ENCODE results near the gene SHROOM4.

SHROOM4 gene

GRCh38 chrX:50769389-50770063 lies 44.5 kb downstream of the SHROOM4 start:
- Mint-ChIP-seq H3K27ac (no peak overlapping the region), H3K27me3 (peaks cover 10 to 15% of the 10 kb centered on the region in 2 donors), H3K4me1 (ENCODE audit: low read depth in 2 of 2) (no peaks in the 10 kb centered on the region), H3K36me3 (ENCODE audit: insufficient read depth) (no peaks in the 10 kb centered on the region), H3K9me3 (no peaks in the 10 kb centered on the region), H3K4me3 (no peak overlapping the region)
- no peak for ATAC-seq (replicated peaks)
- no peak for DNase-seq

- no peaks in the 10 kb centered on the region for H3K36me3 Mint-ChIP-seq (ENCODE audit: insufficient read depth)
- H3K27ac Mint-ChIP-seq, result no peak overlapping the region
- H3K27me3 Mint-ChIP-seq, result peaks cover 14 to 19% of the 10 kb centered on the region in 2 donors
- no peak overlapping the region for H3K4me3 Mint-ChIP-seq
- ATAC-seq (replicated peaks) (no peak), DNase-seq (no peak)
- H3K9me3 Mint-ChIP-seq, result no peaks in the 10 kb centered on the region
- no peaks in the 10 kb centered on the region for H3K4me1 Mint-ChIP-seq (ENCODE audit: low read depth in 2 of 2)
Observed at GRCh38 chrX:50768801-50769200, 45.2 kb downstream of the SHROOM4 start.

DNA sequence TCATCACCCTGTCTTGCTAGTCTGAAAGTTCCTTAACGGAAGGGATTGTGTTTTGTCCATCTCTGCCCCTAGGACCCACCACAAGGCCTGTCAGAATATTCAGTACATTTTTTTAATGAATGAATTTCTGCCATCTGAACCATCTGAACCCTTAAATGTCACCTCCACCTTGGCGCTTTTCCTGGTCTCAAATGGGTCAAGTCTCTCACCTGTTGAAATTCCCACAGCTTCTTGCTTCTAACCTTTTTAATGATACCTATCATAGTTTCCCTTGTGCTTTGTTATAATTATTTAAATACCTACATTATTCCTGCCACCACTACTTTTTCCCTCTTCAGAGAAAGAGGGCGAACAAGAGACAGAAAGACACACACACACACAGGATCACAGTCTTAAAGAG lies 48.0 kb downstream of the SHROOM4 start:
- Mint-ChIP-seq H3K27me3 (peaks cover 20 to 21% of the 10 kb centered on the region in 2 donors), H3K27ac (no peak overlapping the region), H3K36me3 (ENCODE audit: insufficient read depth) (no peaks in the 10 kb centered on the region), H3K4me1 (ENCODE audit: low read depth in 2 of 2) (no peaks in the 10 kb centered on the region), H3K4me3 (no peak overlapping the region), H3K9me3 (no peaks in the 10 kb centered on the region)
- ATAC-seq (replicated peaks), result no peak
- DNase-seq, result no peak

DNA sequence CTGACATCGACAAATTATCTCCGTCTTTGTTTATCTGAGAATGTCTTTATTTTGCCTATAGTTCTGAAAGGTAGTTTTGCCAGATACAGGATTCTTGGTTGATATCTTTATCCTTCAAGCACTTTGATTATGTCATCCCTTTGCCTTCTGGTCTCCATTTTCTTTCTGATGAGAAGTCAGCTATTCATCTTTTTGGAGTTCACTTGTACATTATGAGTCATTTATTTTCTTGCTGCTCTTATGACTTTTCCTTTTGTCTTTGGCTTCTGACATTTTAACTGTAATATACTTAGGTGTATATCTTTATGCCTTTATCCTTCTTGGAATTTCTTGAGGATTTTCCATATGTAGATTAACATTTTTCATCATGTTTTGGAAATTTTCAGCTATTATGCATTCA lies 51.4 kb downstream of the SHROOM4 start:
- no peaks in the 10 kb centered on the region for H3K4me1 Mint-ChIP-seq (ENCODE audit: low read depth in 2 of 2)
- no peaks in the 10 kb centered on the region for H3K36me3 Mint-ChIP-seq (ENCODE audit: insufficient read depth)
- no peak overlapping the region for H3K4me3 Mint-ChIP-seq
- DNase-seq (no peak), ATAC-seq (replicated peaks) (no peak)
- H3K27ac Mint-ChIP-seq, result no peak overlapping the region
- peaks cover 20 to 21% of the 10 kb centered on the region in 2 donors for H3K27me3 Mint-ChIP-seq
- H3K9me3 Mint-ChIP-seq, result no peaks in the 10 kb centered on the region

- no peak overlapping the region for H3K27ac Mint-ChIP-seq
- DNase-seq, result no peak
- H3K4me3 Mint-ChIP-seq, result no peak overlapping the region
- ATAC-seq (replicated peaks), result no peak
- no peaks in the 10 kb centered on the region for H3K9me3 Mint-ChIP-seq
- H3K4me1 Mint-ChIP-seq (ENCODE audit: low read depth in 2 of 2), result no peaks in the 10 kb centered on the region
- no peaks in the 10 kb centered on the region for H3K27me3 Mint-ChIP-seq
- H3K36me3 Mint-ChIP-seq (ENCODE audit: insufficient read depth), result no peaks in the 10 kb centered on the region
Observed at GRCh38 chrX:50756276-50756675, 57.7 kb downstream of the SHROOM4 start.

GRCh38 chrX:50751091-50751490 lies 62.9 kb downstream of the SHROOM4 start:
- DNase-seq, result no peak
- Mint-ChIP-seq H3K9me3 (no peaks in the 10 kb centered on the region), H3K36me3 (ENCODE audit: insufficient read depth) (peaks cover 4% of the 10 kb centered on the region), H3K4me3 (no peak overlapping the region), H3K4me1 (ENCODE audit: low read depth in 2 of 2) (no peaks in the 10 kb centered on the region), H3K27me3 (peaks cover 0 to 7% of the 10 kb centered on the region in 2 donors), H3K27ac (no peak overlapping the region)
- no peak for ATAC-seq (replicated peaks)

DNA sequence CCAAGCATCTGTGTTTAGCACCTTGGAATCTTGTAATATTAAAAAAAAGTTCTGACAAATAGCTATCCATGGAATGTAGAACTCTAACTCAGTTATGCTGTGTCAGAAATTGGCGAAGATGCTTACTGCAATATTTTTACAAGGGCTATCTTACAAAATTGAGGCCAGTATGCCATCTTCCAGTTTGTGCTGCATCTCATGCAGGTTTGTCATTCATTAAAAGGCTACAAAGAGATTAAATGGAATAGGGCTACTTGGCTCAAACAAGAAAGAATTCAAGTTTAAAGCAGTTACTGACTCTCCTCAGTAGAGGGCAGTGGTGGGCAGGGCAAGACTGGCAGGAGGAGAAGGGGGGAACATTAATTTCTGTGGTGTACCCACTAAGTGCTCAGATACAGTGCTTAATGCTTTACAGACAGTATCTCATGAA lies 66.5 kb downstream of the SHROOM4 start:
- Mint-ChIP-seq H3K4me1 (ENCODE audit: low read depth in 2 of 2) (no peaks in the 10 kb centered on the region), H3K9me3 (no peaks in the 10 kb centered on the region)
- peak in 1 of 3 experiments; percentile 0 for DNase-seq

GRCh38 chrX:50736656-50737055 lies 77.3 kb downstream of the SHROOM4 start:
- Mint-ChIP-seq H3K27me3 (peaks cover 0 to 16% of the 10 kb centered on the region in 2 donors), H3K9me3 (no peaks in the 10 kb centered on the region), H3K36me3 (ENCODE audit: insufficient read depth) (peaks cover 4% of the 10 kb centered on the region), H3K4me3 (no peak overlapping the region), H3K4me1 (ENCODE audit: low read depth in 2 of 2) (no peaks in the 10 kb centered on the region), H3K27ac (no peak overlapping the region)
- no peak for ATAC-seq (replicated peaks)
- DNase-seq, result no peak

More for the DNA sequence above, 66.5 kb downstream of the SHROOM4 start:
- peaks cover 20 to 23% of the 10 kb centered on the region in 2 donors for H3K27me3 Mint-ChIP-seq
- H3K27ac Mint-ChIP-seq, result no peak overlapping the region
- peaks cover 4% of the 10 kb centered on the region for H3K36me3 Mint-ChIP-seq (ENCODE audit: insufficient read depth)
- no peak overlapping the region for H3K4me3 Mint-ChIP-seq
- no peak for ATAC-seq (replicated peaks)

DNA sequence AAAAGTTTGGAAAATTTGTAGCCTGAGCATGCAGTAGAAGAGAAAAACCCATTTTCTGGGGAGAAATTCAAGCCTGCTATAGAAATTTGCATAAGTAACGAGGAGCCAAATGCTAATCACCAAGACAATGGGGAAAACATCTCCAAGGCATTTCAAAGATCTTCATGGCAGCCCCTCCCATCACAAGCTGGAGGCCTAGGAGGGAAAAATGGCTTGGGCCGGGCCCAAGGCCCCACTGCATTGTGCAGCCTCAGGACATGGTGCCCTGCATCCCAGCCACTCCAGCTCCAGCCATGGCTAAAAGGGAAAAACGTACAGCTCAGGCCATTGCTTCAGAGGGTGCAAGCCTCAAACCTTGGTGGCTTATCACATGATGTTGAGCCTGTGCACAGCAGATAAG lies 87.7 kb downstream of the SHROOM4 start:
- Mint-ChIP-seq H3K36me3 (ENCODE audit: insufficient read depth) (no peaks in the 10 kb centered on the region), H3K9me3 (no peaks in the 10 kb centered on the region), H3K4me3 (no peak overlapping the region), H3K27me3 (peaks cover 0 to 8% of the 10 kb centered on the region in 2 donors), H3K4me1 (ENCODE audit: low read depth in 2 of 2) (no peaks in the 10 kb centered on the region), H3K27ac (no peak overlapping the region)
- DNase-seq (no peak), ATAC-seq (replicated peaks) (no peak)

DNA sequence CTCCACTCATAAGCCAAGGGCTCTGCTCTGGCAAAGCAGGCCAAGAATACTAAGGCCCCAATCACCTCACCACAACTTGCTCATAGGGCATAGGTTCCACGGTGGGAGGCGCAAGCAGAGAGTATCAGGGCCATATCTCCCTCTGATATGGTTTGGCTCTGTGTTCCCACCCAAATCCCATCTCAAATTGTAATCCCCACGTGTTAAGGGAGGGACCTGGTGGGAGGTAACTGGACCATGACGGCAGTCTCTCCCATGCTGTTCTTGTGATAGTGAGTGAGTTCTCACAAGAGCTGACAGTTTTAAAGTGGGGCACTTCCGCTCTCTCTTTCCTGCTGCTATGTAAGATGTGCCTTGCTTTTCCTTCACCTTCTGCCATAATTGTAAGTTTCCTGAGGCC lies 88.7 kb downstream of the SHROOM4 start:
- no peaks in the 10 kb centered on the region for H3K4me1 Mint-ChIP-seq (ENCODE audit: low read depth in 2 of 2)
- H3K4me3 Mint-ChIP-seq, result no peak overlapping the region
- no peaks in the 10 kb centered on the region for H3K9me3 Mint-ChIP-seq
- DNase-seq (no peak), ATAC-seq (replicated peaks) (no peak)
- no peaks in the 10 kb centered on the region for H3K36me3 Mint-ChIP-seq (ENCODE audit: insufficient read depth)
- H3K27me3 Mint-ChIP-seq, result peaks cover 0 to 8% of the 10 kb centered on the region in 2 donors
- no peak overlapping the region for H3K27ac Mint-ChIP-seq

- H3K4me3 Mint-ChIP-seq, result no peak overlapping the region
Observed at GRCh38 chrX:50723006-50723405, 91.0 kb downstream of the SHROOM4 start.

GRCh38 chrX:50721764-50722521 lies 92.1 kb downstream of the SHROOM4 start:
- H3K4me3 Mint-ChIP-seq, result no peak overlapping the region
- H3K9me3 Mint-ChIP-seq, result no peaks in the 10 kb centered on the region
- no peak for DNase-seq
- H3K4me1 Mint-ChIP-seq (ENCODE audit: low read depth in 2 of 2), result no peaks in the 10 kb centered on the region
- no peak for ATAC-seq (replicated peaks)
- H3K27ac Mint-ChIP-seq, result no peak overlapping the region
- H3K27me3 Mint-ChIP-seq, result peaks cover 0 to 9% of the 10 kb centered on the region in 2 donors
- H3K36me3 Mint-ChIP-seq (ENCODE audit: insufficient read depth), result no peaks in the 10 kb centered on the region

More at GRCh38 chrX:50723006-50723405, 91.0 kb downstream of the SHROOM4 start:
- peaks cover 0 to 2% of the 10 kb centered on the region in 2 donors for H3K27me3 Mint-ChIP-seq
- H3K4me1 Mint-ChIP-seq (ENCODE audit: low read depth in 2 of 2), result no peaks in the 10 kb centered on the region
- DNase-seq (no peak), ATAC-seq (replicated peaks) (no peak)
- no peaks in the 10 kb centered on the region for H3K9me3 Mint-ChIP-seq
- H3K36me3 Mint-ChIP-seq (ENCODE audit: insufficient read depth), result no peaks in the 10 kb centered on the region
- H3K27ac Mint-ChIP-seq, result no peak overlapping the region

DNA sequence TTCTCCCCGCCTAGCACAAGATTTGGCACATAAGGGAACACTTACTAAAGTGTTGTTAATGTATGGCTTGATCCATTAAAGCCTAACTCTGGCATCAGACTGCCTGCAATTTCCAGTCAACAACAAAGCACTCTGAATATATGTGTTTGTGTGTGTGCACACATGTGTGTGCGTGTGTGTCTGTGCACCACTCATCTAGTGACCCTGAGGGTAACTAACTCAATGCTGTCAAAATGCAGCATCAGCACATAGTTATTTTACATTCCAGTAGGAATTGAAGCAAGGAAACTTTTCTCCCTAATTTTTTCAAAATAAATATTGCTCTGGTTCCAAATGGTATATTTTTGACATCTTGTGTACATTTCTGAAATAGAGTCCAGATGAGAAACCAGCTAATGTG lies 94.4 kb downstream of the SHROOM4 start:
- Mint-ChIP-seq H3K9me3 (no peaks in the 10 kb centered on the region), H3K27me3 (peaks cover 0 to 9% of the 10 kb centered on the region in 2 donors), H3K27ac (no peak overlapping the region), H3K36me3 (ENCODE audit: insufficient read depth) (no peaks in the 10 kb centered on the region), H3K4me3 (no peak overlapping the region), H3K4me1 (ENCODE audit: low read depth in 2 of 2) (no peaks in the 10 kb centered on the region)
- no peak for ATAC-seq (replicated peaks)
- no peak for DNase-seq

DNA sequence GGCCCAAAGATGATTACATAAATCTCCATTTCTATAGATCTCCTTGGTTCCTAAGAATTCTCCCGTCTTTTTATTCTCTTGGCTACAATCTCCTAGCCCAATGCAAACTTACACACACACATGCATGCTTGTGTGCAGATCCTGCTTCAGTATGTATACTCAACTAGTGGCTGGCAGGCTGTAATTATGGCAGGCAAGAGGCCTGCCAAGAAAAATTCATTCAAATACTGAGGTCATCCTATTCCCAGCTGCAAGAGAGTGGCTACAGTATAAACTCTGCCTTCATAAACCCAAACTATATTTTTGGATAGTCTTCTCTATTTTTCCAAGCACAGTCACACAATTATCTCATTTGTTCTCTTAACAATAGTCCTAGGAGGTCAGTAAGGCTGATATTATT lies 95.2 kb downstream of the SHROOM4 start:
- H3K27ac Mint-ChIP-seq, result no peak overlapping the region
- no peaks in the 10 kb centered on the region for H3K4me1 Mint-ChIP-seq (ENCODE audit: low read depth in 2 of 2)
- DNase-seq, result no peak
- H3K9me3 Mint-ChIP-seq, result no peaks in the 10 kb centered on the region
- H3K4me3 Mint-ChIP-seq, result no peak overlapping the region
- peaks cover 0 to 9% of the 10 kb centered on the region in 2 donors for H3K27me3 Mint-ChIP-seq
- no peak for ATAC-seq (replicated peaks)
- no peaks in the 10 kb centered on the region for H3K36me3 Mint-ChIP-seq (ENCODE audit: insufficient read depth)
